Esophagus (tissue), 2 donors: ENCODE results near the gene SH3PXD2B. TPM values are rescaled to one million over a fixed set of nuclear protein-coding genes. Genes with fewer than 3 reads are reported as not detected.
A peak's percentile ranks its signal among the peaks of the same experiment; 100 is the strongest.

ENCODE experiments used
- H3K27ac ChIP-seq, 2 donors: one replicate each; pipeline ENCODE4 v1.5.1; 2013; ENCODE audit warnings: low read depth in 2 of 2, mild to moderate bottlenecking in 2 of 2, inconsistent platforms in 1 of 2, low read length in 1 of 2, moderate library complexity in 1 of 2
- H3K27me3 ChIP-seq, 2 donors: one replicate each; pipeline ENCODE4 v1.6.1; 2013; ENCODE audit warnings: low read length in 2 of 2, control low read depth in 1 of 2, mild to moderate bottlenecking in 1 of 2; ENCODE audit not compliant: insufficient read depth in 2 of 2, control insufficient read depth in 1 of 2
- H3K36me3 ChIP-seq, 2 donors: one replicate each; pipeline ENCODE4 v1.6.1; 2013; ENCODE audit warnings: low read length in 1 of 2; ENCODE audit not compliant: control insufficient read depth in 2 of 2, insufficient read depth in 2 of 2
- H3K4me1 ChIP-seq, 2 donors: one replicate each; pipeline ENCODE4 v1.6.1; 2013; ENCODE audit warnings: low read length in 1 of 2; ENCODE audit not compliant: control insufficient read depth in 2 of 2, insufficient read depth in 2 of 2
- H3K4me3 ChIP-seq, 2 donors: one replicate each; pipeline ENCODE4 v1.5.1; 2013; ENCODE audit warnings: low read length in 2 of 2, mild to moderate bottlenecking in 2 of 2, low read depth in 1 of 2, moderate library complexity in 1 of 2
- H3K9me3 ChIP-seq, 2 donors: one replicate each; pipeline ENCODE4 v1.6.1; 2013; ENCODE audit warnings: mild to moderate bottlenecking in 2 of 2, low read depth in 1 of 2, low read length in 1 of 2, moderate library complexity in 1 of 2; ENCODE audit not compliant: control insufficient read depth in 2 of 2, insufficient read depth in 1 of 2
- WGBS, 2 donors: extraction: QIAGEN DNeasy Blood & Tissue Kit; methylation state at CpG; one replicate each; pipeline ENCODE4 v1.1.7; 2013; 5-methylcytosine and 5-hydroxymethylcytosine counted together
- polyA plus RNA-seq, 2 donors: library from polyadenylated mRNA; stranded (reverse); fragments of 200-250 nt; gene quantifications; one replicate each; pipeline ENCODE4 v1.2.3, GENCODE V29; 2013
- donor health status: healthy with polysubstance abuse.
- donor health status: Bipolar disorder and iron deficiency.

The SH3PXD2B gene
- polyA plus RNA-seq, 2 donors: 3.0 to 4.5 TPM

- Histone ChIP-seq H3K27ac (no peak overlapping the region), H3K4me1 (no peaks in the 10 kb centered on the region), H3K36me3 (no peaks in the 10 kb centered on the region), H3K27me3 (no peaks in the 10 kb centered on the region), H3K9me3 (no peaks in the 10 kb centered on the region), H3K4me3 (no peak overlapping the region)
- WGBS, 2 donors: 70 to 71% methylated on average over 4 of the region's 4 CpGs
These were observed 134.4 kb downstream of the SH3PXD2B start for GRCh38 chr5:172319708-172320441.

DNA sequence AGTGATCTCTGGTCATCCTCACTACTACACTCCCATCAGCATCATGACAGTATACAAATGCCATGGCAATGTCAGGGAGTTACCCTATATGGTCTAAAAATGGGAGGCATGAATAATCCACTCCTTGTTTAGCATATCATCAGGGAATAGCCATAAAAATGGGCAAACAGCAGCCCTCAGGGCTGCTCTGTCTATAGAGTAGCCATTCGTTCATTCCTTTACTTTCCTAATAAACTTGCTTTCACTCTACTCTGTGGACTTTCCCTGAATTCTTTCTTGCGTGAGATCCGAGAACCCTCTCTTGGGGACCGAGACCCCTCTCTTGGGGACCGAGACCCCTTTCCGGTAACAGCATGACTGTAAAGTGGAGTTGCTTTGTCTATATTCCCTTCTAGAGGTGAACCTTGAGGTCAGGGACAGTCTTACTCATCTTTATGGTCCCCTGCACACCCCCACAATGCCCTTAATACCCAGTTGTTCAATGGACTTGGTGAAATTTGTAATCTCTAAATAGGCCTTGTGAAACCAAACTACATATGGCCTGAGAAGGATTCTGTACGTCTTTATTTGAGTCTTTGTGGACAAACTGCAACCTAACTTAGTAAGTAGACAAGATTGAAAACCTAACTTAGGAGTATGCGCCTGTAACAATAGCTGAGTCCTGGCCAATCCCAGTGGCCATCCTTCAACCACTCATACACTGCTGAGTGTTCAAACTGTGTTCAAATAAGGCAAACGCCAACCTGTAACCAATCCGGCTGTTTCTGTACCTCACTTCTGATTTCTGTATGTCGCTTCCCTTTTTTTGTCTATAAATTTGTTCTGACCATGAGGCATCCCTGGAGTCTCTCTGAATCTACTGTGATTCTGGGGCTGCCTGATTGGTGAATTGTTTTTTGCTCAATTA lies 138.5 kb downstream of the SH3PXD2B start:
- Histone ChIP-seq H3K4me3 (no peak overlapping the region), H3K36me3 (no peaks in the 10 kb centered on the region), H3K9me3 (no peaks in the 10 kb centered on the region), H3K4me1 (no peaks in the 10 kb centered on the region), H3K27me3 (no peaks in the 10 kb centered on the region), H3K27ac (no peak overlapping the region)
- 93% methylated on average over 11 of the region's 11 CpGs for WGBS, 2 donors

DNA sequence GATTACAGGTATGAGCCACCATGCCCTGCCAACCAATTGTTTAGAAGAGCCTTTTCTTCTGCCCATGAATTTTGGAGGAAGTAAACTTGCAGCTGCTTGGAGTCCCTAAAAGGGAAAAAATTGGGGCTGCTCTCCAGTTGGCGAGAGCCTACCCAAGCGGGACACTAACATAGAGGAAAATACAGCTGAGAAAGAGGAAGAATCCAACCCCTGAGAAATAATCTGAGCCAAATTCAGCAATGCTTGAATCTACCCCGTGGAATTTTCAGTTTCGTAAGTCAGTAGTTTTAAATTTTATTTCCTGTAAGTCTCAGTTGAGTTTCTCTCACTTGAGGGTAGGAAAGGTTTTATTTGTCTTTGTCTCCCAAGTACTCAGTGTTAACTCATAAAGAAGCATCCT lies 140.4 kb downstream of the SH3PXD2B start:
- Histone ChIP-seq H3K36me3 (no peaks in the 10 kb centered on the region), H3K4me1 (no peaks in the 10 kb centered on the region), H3K4me3 (no peak overlapping the region), H3K27ac (no peak overlapping the region), H3K27me3 (no peaks in the 10 kb centered on the region), H3K9me3 (no peaks in the 10 kb centered on the region)
- WGBS, 2 donors: 84 to 93% methylated on average over 4 of the region's 4 CpGs

GRCh38 chr5:172312286-172312685 lies 142.0 kb downstream of the SH3PXD2B start:
- WGBS, 2 donors: 65% methylated on average over 1 of the region's 1 CpG
- H3K4me1 ChIP-seq: no peaks in the 10 kb centered on the region
- no peaks in the 10 kb centered on the region for H3K36me3 ChIP-seq
- no peaks in the 10 kb centered on the region for H3K9me3 ChIP-seq
- H3K27me3 ChIP-seq: no peaks in the 10 kb centered on the region
- H3K27ac ChIP-seq: no peak overlapping the region
- H3K4me3 ChIP-seq: no peak overlapping the region

GRCh38 chr5:172311605-172312004 lies 142.7 kb downstream of the SH3PXD2B start:
- H3K4me3 ChIP-seq: no peak overlapping the region
- 88 to 90% methylated on average over 4 of the region's 4 CpGs for WGBS, 2 donors
- no peaks in the 10 kb centered on the region for H3K36me3 ChIP-seq
- H3K27ac ChIP-seq: no peak overlapping the region
- H3K27me3 ChIP-seq: no peaks in the 10 kb centered on the region
- no peaks in the 10 kb centered on the region for H3K9me3 ChIP-seq
- no peaks in the 10 kb centered on the region for H3K4me1 ChIP-seq

DNA sequence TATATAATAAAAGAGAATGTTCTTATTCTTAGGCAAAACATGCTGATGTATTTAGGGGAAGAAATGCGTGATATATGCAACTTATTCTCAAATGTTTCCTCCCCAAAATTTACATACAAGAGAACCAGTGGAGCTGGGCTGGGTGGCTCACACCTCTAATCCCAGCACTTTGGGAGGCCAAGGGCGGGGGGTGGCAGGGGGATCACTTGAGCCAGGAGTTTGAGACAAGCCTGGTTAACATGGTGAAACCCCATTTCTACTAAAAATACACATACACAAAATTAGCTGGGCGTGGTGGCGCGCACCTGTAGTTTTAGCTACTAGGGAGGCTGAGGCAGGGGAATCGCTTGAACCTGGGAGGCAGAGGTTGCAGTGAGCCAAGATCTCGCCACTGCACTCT lies 143.3 kb downstream of the SH3PXD2B start:
- no peak overlapping the region for H3K27ac ChIP-seq
- 90 to 94% methylated on average over 7 of the region's 7 CpGs for WGBS, 2 donors
- no peaks in the 10 kb centered on the region for H3K4me1 ChIP-seq
- no peaks in the 10 kb centered on the region for H3K36me3 ChIP-seq
- no peak overlapping the region for H3K4me3 ChIP-seq
- no peaks in the 10 kb centered on the region for H3K27me3 ChIP-seq
- no peaks in the 10 kb centered on the region for H3K9me3 ChIP-seq

GRCh38 chr5:172305380-172305779 lies 148.9 kb downstream of the SH3PXD2B start:
- 88 to 92% methylated on average over 2 of the region's 2 CpGs for WGBS, 2 donors
- H3K27me3 ChIP-seq: no peaks in the 10 kb centered on the region
- H3K9me3 ChIP-seq: no peaks in the 10 kb centered on the region
- H3K4me3 ChIP-seq: no peak overlapping the region
- H3K27ac ChIP-seq: no peak overlapping the region
- no peaks in the 10 kb centered on the region for H3K36me3 ChIP-seq
- H3K4me1 ChIP-seq: no peaks in the 10 kb centered on the region

GRCh38 chr5:172303572-172304335 lies 150.6 kb downstream of the SH3PXD2B start:
- 67 to 84% methylated on average over 3 of the region's 3 CpGs for WGBS, 2 donors
- Histone ChIP-seq H3K36me3 (no peaks in the 10 kb centered on the region), H3K27me3 (no peaks in the 10 kb centered on the region), H3K4me3 (no peak overlapping the region), H3K27ac (no peak overlapping the region), H3K4me1 (no peaks in the 10 kb centered on the region), H3K9me3 (no peaks in the 10 kb centered on the region)

DNA sequence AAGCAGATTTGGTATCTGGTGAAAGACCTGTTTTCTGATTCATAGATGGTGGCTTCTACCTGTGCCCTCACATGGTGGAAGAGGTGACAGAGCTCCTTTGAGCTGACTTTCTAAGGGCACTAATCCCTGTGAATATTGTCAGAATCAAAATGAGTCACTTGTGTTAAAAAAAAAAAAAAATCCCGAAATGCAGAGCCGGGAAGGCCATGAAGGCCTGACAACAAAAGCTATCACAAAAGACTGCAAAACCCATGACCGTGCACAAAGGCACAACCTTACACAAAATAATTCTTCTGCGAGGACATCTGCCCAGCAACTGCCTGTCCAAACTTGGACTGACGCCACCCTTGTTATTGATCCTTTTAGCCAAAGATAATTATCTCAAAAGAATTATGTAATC lies 151.2 kb downstream of the SH3PXD2B start:
- 59 to 60% methylated on average over 5 of the region's 5 CpGs for WGBS, 2 donors

More for the DNA sequence above, 151.2 kb downstream of the SH3PXD2B start:
- Histone ChIP-seq H3K9me3 (no peaks in the 10 kb centered on the region), H3K27me3 (no peaks in the 10 kb centered on the region), H3K4me3 (no peak overlapping the region), H3K27ac (peak overlapping the region in 1 of 2 donors; percentile 42), H3K4me1 (no peaks in the 10 kb centered on the region), H3K36me3 (no peaks in the 10 kb centered on the region)
